Measurements from ENCODE around the gene HNRNPA1. TPM values are rescaled to one million over a fixed set of nuclear protein-coding genes. Genes with fewer than 3 reads are reported as not detected.

Gene HNRNPA1
- 1,524 to 2,310 TPM (median 1,651 TPM) in 5 replicates for total RNA-seq (2022; extraction: Qiagen RNA extraction; ENCODE audit: low read depth)

GRCh38 chr12:54280468-54281260, at the start of gene HNRNPA1:
Gene HNRNPA1 (plus strand): TSS chr12:54280726. CDS start chr12:54280808, 82 bp downstream.

GRCh38 chr12:54279632-54280467, 676 bp upstream of the HNRNPA1 start, which contains the start of gene CBX5:
Gene CBX5 (minus strand): TSS chr12:54280122. CDS start chr12:54257650, 22,472 bp downstream.

GRCh38 chr12:54300732-54301427, 20.4 kb downstream of the HNRNPA1 start, which contains the start of gene NFE2:
Gene NFE2 (minus strand): TSS chr12:54301015. CDS start chr12:54295248, 5,767 bp downstream.

GRCh38 chr12:54324617-54325441, 44.3 kb downstream of the HNRNPA1 start, which contains the start of gene COPZ1:
Gene COPZ1 (plus strand): TSS chr12:54325131. CDS start chr12:54325164, 33 bp downstream.

Other genes with a start within 250 kb of the HNRNPA1 start
- 0.36 to 1.1 TPM (median 0.60 TPM) in 5 replicates for gene HOXC5, start 247.7 kb upstream of the HNRNPA1 start, total RNA-seq (2022; extraction: Qiagen RNA extraction; ENCODE audit: low read depth)
- gene HOXC4, start 226.9 kb upstream of the HNRNPA1 start, total RNA-seq (2022; extraction: Qiagen RNA extraction; ENCODE audit: low read depth), result 2.7 to 4.7 TPM (median 3.9 TPM) in 5 replicates
- 28.8 to 35.2 TPM (median 33.1 TPM) in 5 replicates for gene SMUG1, start 91.7 kb upstream of the HNRNPA1 start, total RNA-seq (2022; extraction: Qiagen RNA extraction; ENCODE audit: low read depth)
- gene CBX5, start 604 bp upstream of the HNRNPA1 start, total RNA-seq (2022; extraction: Qiagen RNA extraction; ENCODE audit: low read depth), result 24.2 to 34.7 TPM (median 30.7 TPM) in 5 replicates
- 0.11 to 0.20 TPM (median 0.15 TPM) in 3 of 5 replicates, not detected in the others for gene NFE2, start 20.3 kb downstream of the HNRNPA1 start, total RNA-seq (2022; extraction: Qiagen RNA extraction; ENCODE audit: low read depth)
- gene COPZ1, start 44.4 kb downstream of the HNRNPA1 start, total RNA-seq (2022; extraction: Qiagen RNA extraction; ENCODE audit: low read depth), result 228 to 292 TPM (median 235 TPM) in 5 replicates
- 0.15 TPM in 1 of 5 replicates, not detected in the others for gene GPR84, start 83.8 kb downstream of the HNRNPA1 start, total RNA-seq (2022; extraction: Qiagen RNA extraction; ENCODE audit: low read depth)
- 12.8 to 22.1 TPM (median 18.3 TPM) in 5 replicates for gene ZNF385A, start 104.0 kb downstream of the HNRNPA1 start, total RNA-seq (2022; extraction: Qiagen RNA extraction; ENCODE audit: low read depth)
- gene ITGA5, start 138.5 kb downstream of the HNRNPA1 start, total RNA-seq (2022; extraction: Qiagen RNA extraction; ENCODE audit: low read depth), result 88.7 to 106 TPM (median 98.1 TPM) in 5 replicates
- gene GTSF1, start 192.9 kb downstream of the HNRNPA1 start, total RNA-seq (2022; extraction: Qiagen RNA extraction; ENCODE audit: low read depth), result not detected in 5 replicates
- 0.11 TPM in 1 of 5 replicates, not detected in the others for gene NCKAP1L, start 217.0 kb downstream of the HNRNPA1 start, total RNA-seq (2022; extraction: Qiagen RNA extraction; ENCODE audit: low read depth)

All from A549 treated with DMSO at 1 μM for 4 hours (cell line).